Activated naive CD4-positive, alpha-beta T cell treated with anti-CD3 and anti-CD28 coated beads, Interleukin-2, amount 10 ng/mL, durations not matched to agents 7 days and 5 days (primary cell): ENCODE measurements around the gene MEMO1.

Experiments
- CTCF ChIA-PET: fragments of 350-600 bp; sonication (Branson Sonifier 250); formaldehyde crosslinking; loops from one replicate; lab custom pipeline; 2021; ENCODE audit warnings: antibody characterized with exemption; lab: Charles Lee
- DNase-seq: peaks from one replicate; pipeline ENCODE4 v3.0.0-alpha.2; 2020
- H3K27ac Mint-ChIP-seq: one replicate; pipeline ENCODE4 v1.8.0; 2021; ENCODE audit warnings: mild to moderate bottlenecking, moderate library complexity, mixed read lengths
- H3K27me3 Mint-ChIP-seq: one replicate; pipeline ENCODE4 v1.8.0; 2021; ENCODE audit warnings: mild to moderate bottlenecking, mixed read lengths
- H3K36me3 Mint-ChIP-seq: one replicate; pipeline ENCODE4 v1.8.0; 2021; ENCODE audit warnings: mixed read lengths
- H3K4me1 Mint-ChIP-seq: one replicate; pipeline ENCODE4 v1.8.0; 2021; ENCODE audit warnings: mixed read lengths
- H3K4me3 Mint-ChIP-seq: one replicate; pipeline ENCODE4 v1.8.0; 2021; ENCODE audit warnings: mild to moderate bottlenecking, moderate library complexity, mixed read lengths
- H3K9me3 Mint-ChIP-seq: one replicate; pipeline ENCODE4 v1.8.0; 2021; ENCODE audit warnings: mixed read lengths

Gene MEMO1

GRCh38 chr2:31822587-31822986 lies 188.2 kb downstream of the MEMO1 start:
- H3K9me3 Mint-ChIP-seq = peaks cover 16% of the 10 kb centered on the region
- H3K4me3 Mint-ChIP-seq = no peak overlapping the region
- no peaks in the 10 kb centered on the region for H3K4me1 Mint-ChIP-seq
- CTCF ChIA-PET = no interaction called here
- no peaks in the 10 kb centered on the region for H3K27me3 Mint-ChIP-seq
- H3K27ac Mint-ChIP-seq = no peak overlapping the region
- DNase-seq = no peak
- H3K36me3 Mint-ChIP-seq = no peaks in the 10 kb centered on the region
